ENCODE data around the gene PHF21A.
A peak's percentile ranks its signal among the peaks of the same experiment; 100 is the strongest.
"Not testable (repeated sequence)": the region's sequence is repeated elsewhere in the genome, so short reads cannot be mapped to it uniquely, and the experiment has no call there.

Gene PHF21A

GRCh38 chr11:46120346-46121300 is 631 bp downstream of the PHF21A start:
- DNase-seq: peak in 38 of 58 donors; percentile 21 to 91 (median 64)

GRCh38 chr11:46119352-46120216 is 1.7 kb downstream of the PHF21A start:
- DNase-seq: peak in 37 of 58 donors; percentile 18 to 68 (median 43)

- no peak for DNase-seq
These were observed 2.4 kb downstream of the PHF21A start for GRCh38 chr11:46118702-46119351.

- DNase-seq: no peak
These were observed 3.4 kb downstream of the PHF21A start for GRCh38 chr11:46117842-46118241.

GRCh38 chr11:46116712-46117037 is 4.6 kb downstream of the PHF21A start:
- DNase-seq: not testable (repeated sequence)

- DNase-seq: no peak
These were observed 5.1 kb downstream of the PHF21A start for GRCh38 chr11:46116007-46116711.

GRCh38 chr11:46114961-46115360 is 6.3 kb downstream of the PHF21A start:
- no peak for DNase-seq

GRCh38 chr11:46114378-46114777 is 6.9 kb downstream of the PHF21A start:
- no peak for DNase-seq

- DNase-seq: peak in 9 of 58 donors; percentile 1 to 73 (median 9)
These were observed 8.2 kb downstream of the PHF21A start for GRCh38 chr11:46112961-46113607.

GRCh38 chr11:46108751-46109150 is 12.5 kb downstream of the PHF21A start:
- DNase-seq: no peak

- no peak for DNase-seq
These were observed 13.5 kb downstream of the PHF21A start for GRCh38 chr11:46107780-46108179.

GRCh38 chr11:46107408-46107718 is 13.9 kb downstream of the PHF21A start:
- DNase-seq: no peak

- peak in 10 of 58 donors; percentile 2 to 56 (median 11) for DNase-seq
These were observed 14.5 kb downstream of the PHF21A start for GRCh38 chr11:46106530-46107407.

- no peak for DNase-seq
These were observed 15.3 kb downstream of the PHF21A start for GRCh38 chr11:46105926-46106325.

GRCh38 chr11:46105134-46105628 is 16.1 kb downstream of the PHF21A start:
- no peak for DNase-seq

- no peak for DNase-seq
These were observed 18.4 kb downstream of the PHF21A start for GRCh38 chr11:46102843-46103242.

- DNase-seq: no peak
These were observed 20.6 kb downstream of the PHF21A start for GRCh38 chr11:46100670-46101069.

GRCh38 chr11:46099963-46100316 is 21.3 kb downstream of the PHF21A start:
- DNase-seq: no peak

GRCh38 chr11:46090375-46090774 is 30.9 kb downstream of the PHF21A start:
- no peak for DNase-seq
